HCT116 (cell line): Measurements from ENCODE around the gene QKI.

Experiments
- EZH2phosphoT487 ChIP-seq: fragments of 200-600 bp; IDR thresholded peaks from 2 replicates; pipeline ENCODE4 v1.6.1; 2018; ENCODE audit warnings: antibody characterized with exemption, borderline replicate concordance
- MAX ChIP-seq: IDR thresholded peaks from 2 replicates; pipeline ENCODE4 v1.6.1; 2012
- POLR2A ChIP-seq: IDR thresholded peaks from 2 replicates; pipeline ENCODE4 v1.7.0; 2011; ENCODE audit warnings: borderline replicate concordance; ENCODE audit not compliant: insufficient read depth, insufficient read length; ENCODE audit errors: extremely low read depth
- POLR2AphosphoS5 ChIP-seq: IDR thresholded peaks from 2 replicates; pipeline ENCODE4 v1.6.1; 2011; ENCODE audit warnings: mild to moderate bottlenecking, low read depth, low read length, moderate library complexity
- RAD21 ChIP-seq: IDR thresholded peaks from 2 replicates; pipeline ENCODE4 v1.6.1; 2012; ENCODE audit warnings: low read depth, mild to moderate bottlenecking
- YY1 ChIP-seq: IDR thresholded peaks from 2 replicates; pipeline ENCODE4 v1.6.1; 2011; ENCODE audit warnings: low read length, low read depth, moderate library complexity, mild to moderate bottlenecking; ENCODE audit not compliant: insufficient replicate concordance; ENCODE audit errors: extremely low read depth
- ZBTB33 ChIP-seq: IDR thresholded peaks from 2 replicates; pipeline ENCODE4 v1.6.1; 2011; ENCODE audit warnings: mild to moderate bottlenecking, low read length, moderate library complexity; ENCODE audit not compliant: insufficient replicate concordance; ENCODE audit errors: extremely low read depth
- TF ChIP-seq, protein P1 (sequence below), 3 experiments: fragments of 200-600 bp in 1 of 3; sonication (generic) in 1 of 3; IDR thresholded peaks in 2 of 3; conservative IDR thresholded peaks in 1 of 3; 2 replicates each; pipeline ENCODE4 v1.5.1; 2012 to 2017; ENCODE audit warnings: low read depth in 2 of 3, low read length in 2 of 3, antibody characterized with exemption in 1 of 3, borderline replicate concordance in 1 of 3, control low read depth in 1 of 3, mild to moderate bottlenecking in 1 of 3, mixed read lengths in 1 of 3, mixed run types in 1 of 3, moderate library complexity in 1 of 3; ENCODE audit not compliant: insufficient read depth in 1 of 3
- TF ChIP-seq, protein P2 (sequence below): IDR thresholded peaks from 2 replicates; pipeline ENCODE4 v1.6.1; 2012
- TF ChIP-seq, protein P3 (sequence below): IDR thresholded peaks from 2 replicates; pipeline ENCODE4 v1.6.1; 2012; ENCODE audit warnings: low read depth

- TF ChIP-seq, protein P1, sequence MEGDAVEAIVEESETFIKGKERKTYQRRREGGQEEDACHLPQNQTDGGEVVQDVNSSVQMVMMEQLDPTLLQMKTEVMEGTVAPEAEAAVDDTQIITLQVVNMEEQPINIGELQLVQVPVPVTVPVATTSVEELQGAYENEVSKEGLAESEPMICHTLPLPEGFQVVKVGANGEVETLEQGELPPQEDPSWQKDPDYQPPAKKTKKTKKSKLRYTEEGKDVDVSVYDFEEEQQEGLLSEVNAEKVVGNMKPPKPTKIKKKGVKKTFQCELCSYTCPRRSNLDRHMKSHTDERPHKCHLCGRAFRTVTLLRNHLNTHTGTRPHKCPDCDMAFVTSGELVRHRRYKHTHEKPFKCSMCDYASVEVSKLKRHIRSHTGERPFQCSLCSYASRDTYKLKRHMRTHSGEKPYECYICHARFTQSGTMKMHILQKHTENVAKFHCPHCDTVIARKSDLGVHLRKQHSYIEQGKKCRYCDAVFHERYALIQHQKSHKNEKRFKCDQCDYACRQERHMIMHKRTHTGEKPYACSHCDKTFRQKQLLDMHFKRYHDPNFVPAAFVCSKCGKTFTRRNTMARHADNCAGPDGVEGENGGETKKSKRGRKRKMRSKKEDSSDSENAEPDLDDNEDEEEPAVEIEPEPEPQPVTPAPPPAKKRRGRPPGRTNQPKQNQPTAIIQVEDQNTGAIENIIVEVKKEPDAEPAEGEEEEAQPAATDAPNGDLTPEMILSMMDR (IDR thresholded peaks at IDR 0.05 in 2 of 3, conservative IDR thresholded peaks at IDR 0.05 in 1 of 3; ENCODE audit: borderline replicate concordance in 1 of 3, insufficient read depth in 1 of 3, low read depth in 2 of 3, low read length in 2 of 3): no peak
- TF ChIP-seq POLR2AphosphoS5 (no peak), RAD21 (no peak), YY1 (no peak), POLR2A (no peak), ZBTB33 (no peak), EZH2phosphoT487 (no peak), MAX (no peak)
- TF ChIP-seq, protein P2, sequence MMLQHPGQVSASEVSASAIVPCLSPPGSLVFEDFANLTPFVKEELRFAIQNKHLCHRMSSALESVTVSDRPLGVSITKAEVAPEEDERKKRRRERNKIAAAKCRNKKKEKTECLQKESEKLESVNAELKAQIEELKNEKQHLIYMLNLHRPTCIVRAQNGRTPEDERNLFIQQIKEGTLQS: no peak
- TF ChIP-seq, protein P3, sequence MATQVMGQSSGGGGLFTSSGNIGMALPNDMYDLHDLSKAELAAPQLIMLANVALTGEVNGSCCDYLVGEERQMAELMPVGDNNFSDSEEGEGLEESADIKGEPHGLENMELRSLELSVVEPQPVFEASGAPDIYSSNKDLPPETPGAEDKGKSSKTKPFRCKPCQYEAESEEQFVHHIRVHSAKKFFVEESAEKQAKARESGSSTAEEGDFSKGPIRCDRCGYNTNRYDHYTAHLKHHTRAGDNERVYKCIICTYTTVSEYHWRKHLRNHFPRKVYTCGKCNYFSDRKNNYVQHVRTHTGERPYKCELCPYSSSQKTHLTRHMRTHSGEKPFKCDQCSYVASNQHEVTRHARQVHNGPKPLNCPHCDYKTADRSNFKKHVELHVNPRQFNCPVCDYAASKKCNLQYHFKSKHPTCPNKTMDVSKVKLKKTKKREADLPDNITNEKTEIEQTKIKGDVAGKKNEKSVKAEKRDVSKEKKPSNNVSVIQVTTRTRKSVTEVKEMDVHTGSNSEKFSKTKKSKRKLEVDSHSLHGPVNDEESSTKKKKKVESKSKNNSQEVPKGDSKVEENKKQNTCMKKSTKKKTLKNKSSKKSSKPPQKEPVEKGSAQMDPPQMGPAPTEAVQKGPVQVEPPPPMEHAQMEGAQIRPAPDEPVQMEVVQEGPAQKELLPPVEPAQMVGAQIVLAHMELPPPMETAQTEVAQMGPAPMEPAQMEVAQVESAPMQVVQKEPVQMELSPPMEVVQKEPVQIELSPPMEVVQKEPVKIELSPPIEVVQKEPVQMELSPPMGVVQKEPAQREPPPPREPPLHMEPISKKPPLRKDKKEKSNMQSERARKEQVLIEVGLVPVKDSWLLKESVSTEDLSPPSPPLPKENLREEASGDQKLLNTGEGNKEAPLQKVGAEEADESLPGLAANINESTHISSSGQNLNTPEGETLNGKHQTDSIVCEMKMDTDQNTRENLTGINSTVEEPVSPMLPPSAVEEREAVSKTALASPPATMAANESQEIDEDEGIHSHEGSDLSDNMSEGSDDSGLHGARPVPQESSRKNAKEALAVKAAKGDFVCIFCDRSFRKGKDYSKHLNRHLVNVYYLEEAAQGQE: no peak
These were observed 73.1 kb downstream of the QKI start for GRCh38 chr6:163487606-163488005.
